Spleen (tissue), 7 donors: ENCODE data around the gene LCK.

Source experiments
- CTCF ChIP-seq, 11 experiments: fragments of 200-600 bp in 7 of 11; fragments of 450-650 bp in 4 of 11; sonication (generic) in 4 of 11; IDR thresholded peaks in 8 of 11; conservative IDR thresholded peaks in 3 of 11; 1 replicate in 7 of 11; 2 replicates in 4 of 11; pipeline versions ENCODE4 v1.4.0 to v1.8.0; 2016 to 2021; ENCODE audit warnings: antibody characterized with exemption in 11 of 11, inconsistent platforms in 4 of 11, mild to moderate bottlenecking in 1 of 11
- POLR2A ChIP-seq, 3 donors: fragments of 450-650 bp; IDR thresholded peaks; one replicate each; pipeline ENCODE4 v1.5.1; 2017; ENCODE audit warnings: antibody characterized with exemption in 3 of 3, mild to moderate bottlenecking in 1 of 3
- donor health status: DM: no; HTN: no; CAD: no; lungs with moderate emphysema.
- donor health status: DM: no; HTN: no; CAD: no.
- donor health status: DM: no; HTN: no; CAD: no.

- no peak for TF ChIP-seq CTCF (IDR thresholded peaks at IDR 0.05 in 8 of 11, conservative IDR thresholded peaks at IDR 0.05 in 3 of 11)
- TF ChIP-seq POLR2A (IDR thresholded peaks at IDR 0.05) = no peak
Measured at GRCh38 chr1:32307324-32307723, 56.3 kb downstream of the LCK start.
